Suprapubic skin (tissue), 4 donors: ENCODE results near the gene SYNE2.
"Not testable (repeated sequence)": the region's sequence is repeated elsewhere in the genome, so short reads cannot be mapped to it uniquely, and the experiment has no call there.

Experiments
- EP300 ChIP-seq: sonication (generic); formaldehyde crosslinking; IDR thresholded peaks from one replicate; pipeline ENCODE4 v1.6.1; 2017; ENCODE audit warnings: antibody characterized with exemption
- POLR2A ChIP-seq, 2 donors: fragments of 450-650 bp; IDR thresholded peaks; one replicate each; pipeline ENCODE4 v1.6.1; 2017; ENCODE audit warnings: antibody characterized with exemption in 2 of 2, mild to moderate bottlenecking in 2 of 2, moderate library complexity in 2 of 2
- POLR2AphosphoS5 ChIP-seq, 3 donors: sonication (generic); formaldehyde crosslinking; IDR thresholded peaks; one replicate each; pipeline ENCODE4 v1.6.1; 2017; ENCODE audit warnings: antibody characterized with exemption in 3 of 3
- TF ChIP-seq, protein P1 (sequence below), 2 donors: fragments of 200-600 bp in 1 of 2; fragments of 450-650 bp in 1 of 2; sonication (generic) in 1 of 2; IDR thresholded peaks; one replicate each; pipeline ENCODE4 v1.5.1; 2016 to 2019; ENCODE audit warnings: antibody characterized with exemption in 2 of 2, mild to moderate bottlenecking in 1 of 2, moderate library complexity in 1 of 2

DNA sequence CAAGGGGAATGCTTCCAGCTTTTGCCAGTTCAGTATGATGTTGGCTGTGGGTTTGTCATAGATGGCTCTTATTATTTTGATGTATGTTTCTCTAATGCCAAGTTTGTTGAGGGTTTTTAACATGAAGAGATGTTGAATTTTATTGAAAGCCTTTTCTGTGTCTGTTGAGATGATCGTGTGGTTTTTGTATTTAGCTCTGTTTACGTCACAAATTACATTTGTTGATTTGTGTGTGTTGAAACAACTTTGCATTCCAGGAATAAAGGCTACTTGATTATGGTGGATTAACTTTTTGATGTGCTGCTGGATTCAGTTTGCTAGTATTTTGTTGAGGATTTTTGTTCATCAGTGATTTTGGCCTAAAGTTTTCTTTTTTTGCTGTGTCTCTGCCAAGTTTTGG, 46.7 kb upstream of the SYNE2 start:
- TF ChIP-seq POLR2A (IDR thresholded peaks at IDR 0.05); EP300; POLR2AphosphoS5 (IDR thresholded peaks at IDR 0.05): not testable (repeated sequence)
- TF ChIP-seq, protein P1, sequence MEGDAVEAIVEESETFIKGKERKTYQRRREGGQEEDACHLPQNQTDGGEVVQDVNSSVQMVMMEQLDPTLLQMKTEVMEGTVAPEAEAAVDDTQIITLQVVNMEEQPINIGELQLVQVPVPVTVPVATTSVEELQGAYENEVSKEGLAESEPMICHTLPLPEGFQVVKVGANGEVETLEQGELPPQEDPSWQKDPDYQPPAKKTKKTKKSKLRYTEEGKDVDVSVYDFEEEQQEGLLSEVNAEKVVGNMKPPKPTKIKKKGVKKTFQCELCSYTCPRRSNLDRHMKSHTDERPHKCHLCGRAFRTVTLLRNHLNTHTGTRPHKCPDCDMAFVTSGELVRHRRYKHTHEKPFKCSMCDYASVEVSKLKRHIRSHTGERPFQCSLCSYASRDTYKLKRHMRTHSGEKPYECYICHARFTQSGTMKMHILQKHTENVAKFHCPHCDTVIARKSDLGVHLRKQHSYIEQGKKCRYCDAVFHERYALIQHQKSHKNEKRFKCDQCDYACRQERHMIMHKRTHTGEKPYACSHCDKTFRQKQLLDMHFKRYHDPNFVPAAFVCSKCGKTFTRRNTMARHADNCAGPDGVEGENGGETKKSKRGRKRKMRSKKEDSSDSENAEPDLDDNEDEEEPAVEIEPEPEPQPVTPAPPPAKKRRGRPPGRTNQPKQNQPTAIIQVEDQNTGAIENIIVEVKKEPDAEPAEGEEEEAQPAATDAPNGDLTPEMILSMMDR (IDR thresholded peaks at IDR 0.05) = not testable (repeated sequence)
